ENCODE measurements around the gene NUP210.
A peak's percentile ranks its signal among the peaks of the same experiment; 100 is the strongest.
"Not testable (repeated sequence)": the region's sequence is repeated elsewhere in the genome, so short reads cannot be mapped to it uniquely, and the experiment has no call there.

NUP210 gene

DNA sequence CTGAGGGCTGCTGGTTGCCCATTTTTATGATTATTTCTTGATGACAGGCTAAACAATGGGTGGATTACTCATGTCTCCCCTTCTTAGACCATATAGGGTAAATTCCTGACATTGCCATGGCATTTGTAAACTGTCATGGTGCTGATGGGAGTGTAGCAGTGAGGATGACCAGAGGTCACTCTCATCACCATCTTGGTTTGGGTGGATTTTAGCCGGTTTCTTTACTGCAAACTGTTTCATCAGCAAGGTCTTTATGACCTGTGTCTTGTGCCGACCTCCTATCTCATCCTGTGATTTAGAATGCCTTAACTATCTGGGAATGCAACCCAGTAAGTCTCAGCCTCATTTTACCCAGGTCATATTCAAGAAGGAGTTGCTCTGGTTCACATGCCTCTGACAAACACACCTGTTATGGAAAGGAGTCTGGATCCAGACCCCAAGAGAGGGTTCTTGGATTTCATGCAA, 10.3 kb upstream of the NUP210 start:
- not testable (repeated sequence) for H3K9me3 ChIP-seq (ENCODE audit: control insufficient read depth, low read length); DNase-seq; H3K27me3 ChIP-seq (replicated peaks; ENCODE audit: control insufficient read depth, insufficient read depth, low read length, poor library complexity, severe bottlenecking); H3K27ac ChIP-seq (ENCODE audit: insufficient read depth, low read length, poor library complexity, severe bottlenecking); H3K36me3 ChIP-seq (ENCODE audit: control insufficient read depth, insufficient read depth, low read length); H3K4me3 ChIP-seq (ENCODE audit: insufficient read depth, low read depth, low read length, poor library complexity, severe bottlenecking)
- H3K4me1 ChIP-seq (ENCODE audit: control insufficient read depth, insufficient read depth, low read length, poor library complexity, severe bottlenecking) = peaks cover 11% of the 10 kb centered on the region

- peaks cover 15% of the 10 kb centered on the region for H3K4me1 ChIP-seq (ENCODE audit: control insufficient read depth, insufficient read depth, low read length, poor library complexity, severe bottlenecking)
- no peaks in the 10 kb centered on the region for H3K27me3 ChIP-seq (replicated peaks; ENCODE audit: control insufficient read depth, insufficient read depth, low read length, poor library complexity, severe bottlenecking)
- no peak for DNase-seq
- no peak overlapping the region for H3K27ac ChIP-seq (ENCODE audit: insufficient read depth, low read length, poor library complexity, severe bottlenecking)
- no peaks in the 10 kb centered on the region for H3K36me3 ChIP-seq (ENCODE audit: control insufficient read depth, insufficient read depth, low read length)
- H3K9me3 ChIP-seq (ENCODE audit: control insufficient read depth, low read length) = no peaks in the 10 kb centered on the region
- H3K4me3 ChIP-seq (ENCODE audit: insufficient read depth, low read depth, low read length, poor library complexity, severe bottlenecking) = no peak overlapping the region
Measured at GRCh38 chr3:13429631-13430291, 9.6 kb upstream of the NUP210 start.

DNA sequence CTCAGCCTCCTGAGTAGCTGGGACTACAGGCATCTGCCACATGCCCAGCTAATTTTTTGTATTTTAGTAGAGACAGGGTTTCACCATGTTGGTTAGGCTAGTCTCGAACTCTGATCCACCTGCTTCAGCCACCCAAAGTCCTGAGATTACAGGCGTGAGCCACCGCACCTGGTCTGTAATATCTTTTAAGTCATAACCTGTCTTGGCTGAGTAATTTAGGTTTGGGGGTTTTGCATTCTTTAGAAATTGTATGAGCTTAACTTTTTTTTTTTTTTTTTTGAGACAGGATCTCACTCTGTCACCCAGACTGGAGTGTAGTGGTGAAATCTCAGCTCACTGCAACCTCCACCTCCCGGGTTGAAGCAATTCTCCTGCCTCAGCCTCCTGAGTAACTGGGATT, 8.6 kb upstream of the NUP210 start:
- H3K27me3 ChIP-seq (replicated peaks; ENCODE audit: control insufficient read depth, insufficient read depth, low read length, poor library complexity, severe bottlenecking); H3K36me3 ChIP-seq (ENCODE audit: control insufficient read depth, insufficient read depth, low read length); H3K9me3 ChIP-seq (ENCODE audit: control insufficient read depth, low read length); DNase-seq; H3K4me3 ChIP-seq (ENCODE audit: insufficient read depth, low read depth, low read length, poor library complexity, severe bottlenecking): not testable (repeated sequence)
- Histone ChIP-seq H3K27ac (ENCODE audit: insufficient read depth, low read length, poor library complexity, severe bottlenecking) (peak overlapping the region; percentile 61), H3K4me1 (ENCODE audit: control insufficient read depth, insufficient read depth, low read length, poor library complexity, severe bottlenecking) (peaks cover 17% of the 10 kb centered on the region)

DNA sequence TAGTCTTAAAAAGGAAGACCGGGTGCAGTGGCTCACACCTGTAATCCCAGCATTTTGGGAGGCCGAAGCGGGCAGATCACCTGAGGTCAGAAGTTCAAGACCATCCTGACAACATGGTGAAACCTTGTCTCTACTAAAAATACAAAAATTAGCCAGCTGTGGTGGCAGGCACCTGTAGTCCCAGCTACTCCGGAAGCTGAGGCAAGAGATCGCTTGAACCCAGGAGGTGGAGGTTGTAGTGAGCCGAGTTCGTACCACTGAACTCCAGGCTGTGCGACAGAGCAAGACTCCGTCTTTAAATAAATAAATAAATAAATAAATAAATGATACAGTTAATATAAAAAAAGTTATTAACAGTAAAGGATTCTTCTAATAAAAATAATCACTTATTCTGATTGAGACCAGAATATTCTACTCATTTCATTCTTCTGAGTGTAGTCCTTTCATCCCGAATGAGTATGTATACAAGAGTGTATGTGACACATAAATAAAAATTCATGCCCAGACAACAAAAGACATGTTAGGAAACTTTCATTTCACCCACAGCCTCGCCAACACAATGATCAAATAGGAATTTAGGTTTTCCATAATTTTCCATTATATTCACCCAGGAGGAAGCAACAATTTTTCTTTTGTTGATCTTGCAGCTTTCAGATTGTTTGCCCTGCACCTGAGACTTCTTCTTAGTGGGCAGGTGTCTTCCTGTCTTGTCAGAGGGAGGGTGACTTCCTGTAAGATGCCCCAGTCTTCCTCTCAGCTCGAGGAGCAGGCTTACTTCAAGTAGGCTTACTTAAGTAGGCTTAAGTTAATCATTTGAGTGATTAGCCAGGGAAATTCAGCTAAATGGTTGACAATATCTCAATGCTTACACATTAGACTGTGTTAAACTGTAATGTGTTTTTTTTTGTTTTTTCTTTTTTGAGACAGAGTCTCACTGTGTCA, 7.8 kb upstream of the NUP210 start:
- peak overlapping the region; percentile 61 for H3K27ac ChIP-seq (ENCODE audit: insufficient read depth, low read length, poor library complexity, severe bottlenecking)
- no peaks in the 10 kb centered on the region for H3K27me3 ChIP-seq (replicated peaks; ENCODE audit: control insufficient read depth, insufficient read depth, low read length, poor library complexity, severe bottlenecking)
- H3K4me1 ChIP-seq (ENCODE audit: control insufficient read depth, insufficient read depth, low read length, poor library complexity, severe bottlenecking) = peaks cover 17% of the 10 kb centered on the region
- peak in 1 of 3 donors; percentile 18 for DNase-seq
- H3K36me3 ChIP-seq (ENCODE audit: control insufficient read depth, insufficient read depth, low read length) = no peaks in the 10 kb centered on the region
- no peak overlapping the region for H3K4me3 ChIP-seq (ENCODE audit: insufficient read depth, low read depth, low read length, poor library complexity, severe bottlenecking)
- H3K9me3 ChIP-seq (ENCODE audit: control insufficient read depth, low read length) = no peaks in the 10 kb centered on the region

GRCh38 chr3:13426591-13426990, 6.5 kb upstream of the NUP210 start:
- DNase-seq = no peak
- H3K36me3 ChIP-seq (ENCODE audit: control insufficient read depth, insufficient read depth, low read length) = no peaks in the 10 kb centered on the region
- no peaks in the 10 kb centered on the region for H3K27me3 ChIP-seq (replicated peaks; ENCODE audit: control insufficient read depth, insufficient read depth, low read length, poor library complexity, severe bottlenecking)
- no peak overlapping the region for H3K4me3 ChIP-seq (ENCODE audit: insufficient read depth, low read depth, low read length, poor library complexity, severe bottlenecking)
- peaks cover 24% of the 10 kb centered on the region for H3K4me1 ChIP-seq (ENCODE audit: control insufficient read depth, insufficient read depth, low read length, poor library complexity, severe bottlenecking)
- no peaks in the 10 kb centered on the region for H3K9me3 ChIP-seq (ENCODE audit: control insufficient read depth, low read length)
- no peak overlapping the region for H3K27ac ChIP-seq (ENCODE audit: insufficient read depth, low read length, poor library complexity, severe bottlenecking)

GRCh38 chr3:13425689-13426088, 5.6 kb upstream of the NUP210 start:
- no peaks in the 10 kb centered on the region for H3K36me3 ChIP-seq (ENCODE audit: control insufficient read depth, insufficient read depth, low read length)
- no peaks in the 10 kb centered on the region for H3K9me3 ChIP-seq (ENCODE audit: control insufficient read depth, low read length)
- no peak overlapping the region for H3K4me3 ChIP-seq (ENCODE audit: insufficient read depth, low read depth, low read length, poor library complexity, severe bottlenecking)
- peaks cover 31% of the 10 kb centered on the region for H3K4me1 ChIP-seq (ENCODE audit: control insufficient read depth, insufficient read depth, low read length, poor library complexity, severe bottlenecking)
- H3K27ac ChIP-seq (ENCODE audit: insufficient read depth, low read length, poor library complexity, severe bottlenecking) = peak overlapping the region; percentile 31
- no peaks in the 10 kb centered on the region for H3K27me3 ChIP-seq (replicated peaks; ENCODE audit: control insufficient read depth, insufficient read depth, low read length, poor library complexity, severe bottlenecking)
- DNase-seq = no peak

- Histone ChIP-seq H3K4me1 (ENCODE audit: control insufficient read depth, insufficient read depth, low read length, poor library complexity, severe bottlenecking) (peaks cover 31% of the 10 kb centered on the region), H3K36me3 (ENCODE audit: control insufficient read depth, insufficient read depth, low read length) (no peaks in the 10 kb centered on the region), H3K27me3 (replicated peaks; ENCODE audit: control insufficient read depth, insufficient read depth, low read length, poor library complexity, severe bottlenecking) (no peaks in the 10 kb centered on the region), H3K4me3 (ENCODE audit: insufficient read depth, low read depth, low read length, poor library complexity, severe bottlenecking) (no peak overlapping the region), H3K9me3 (ENCODE audit: control insufficient read depth, low read length) (no peaks in the 10 kb centered on the region), H3K27ac (ENCODE audit: insufficient read depth, low read length, poor library complexity, severe bottlenecking) (no peak overlapping the region)
- no peak for DNase-seq
Measured at GRCh38 chr3:13424865-13425617, 4.9 kb upstream of the NUP210 start.

DNA sequence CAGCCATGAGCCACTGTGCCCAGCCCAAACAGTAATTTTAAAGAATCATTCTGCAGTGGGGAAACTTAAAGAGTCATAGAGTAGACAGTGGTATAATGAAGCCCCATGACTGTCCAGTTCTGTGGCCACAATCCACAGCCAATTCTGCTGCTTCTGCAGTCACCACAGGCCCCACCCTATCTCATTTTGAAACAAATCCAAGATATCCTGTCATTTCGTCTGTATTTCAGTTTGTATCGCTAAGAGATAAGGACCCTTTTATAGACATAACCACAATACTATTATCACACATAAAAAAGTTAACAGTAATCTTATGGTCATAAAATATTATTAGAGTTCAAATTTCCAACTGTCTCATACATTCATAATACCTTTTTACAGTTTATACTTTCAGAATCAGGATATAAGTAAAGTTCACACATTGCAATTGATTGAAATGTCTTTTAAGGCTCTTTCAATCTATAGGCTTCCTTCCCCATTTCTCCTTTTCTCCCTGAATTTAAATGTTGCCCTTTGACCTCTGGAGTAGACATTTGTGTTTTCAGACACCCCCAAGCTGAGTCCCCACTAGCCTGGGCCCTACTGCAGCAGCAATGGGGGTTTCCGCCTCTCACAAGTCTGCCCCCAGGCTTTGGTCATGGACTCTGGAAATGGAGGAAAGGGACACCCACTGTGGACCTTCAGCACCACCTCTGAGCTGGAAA, 4.2 kb upstream of the NUP210 start:
- Histone ChIP-seq H3K4me3 (ENCODE audit: insufficient read depth, low read depth, low read length, poor library complexity, severe bottlenecking) (no peak overlapping the region), H3K27ac (ENCODE audit: insufficient read depth, low read length, poor library complexity, severe bottlenecking) (no peak overlapping the region), H3K9me3 (ENCODE audit: control insufficient read depth, low read length) (no peaks in the 10 kb centered on the region), H3K4me1 (ENCODE audit: control insufficient read depth, insufficient read depth, low read length, poor library complexity, severe bottlenecking) (peaks cover 31% of the 10 kb centered on the region), H3K36me3 (ENCODE audit: control insufficient read depth, insufficient read depth, low read length) (no peaks in the 10 kb centered on the region), H3K27me3 (replicated peaks; ENCODE audit: control insufficient read depth, insufficient read depth, low read length, poor library complexity, severe bottlenecking) (no peaks in the 10 kb centered on the region)
- no peak for DNase-seq

DNA sequence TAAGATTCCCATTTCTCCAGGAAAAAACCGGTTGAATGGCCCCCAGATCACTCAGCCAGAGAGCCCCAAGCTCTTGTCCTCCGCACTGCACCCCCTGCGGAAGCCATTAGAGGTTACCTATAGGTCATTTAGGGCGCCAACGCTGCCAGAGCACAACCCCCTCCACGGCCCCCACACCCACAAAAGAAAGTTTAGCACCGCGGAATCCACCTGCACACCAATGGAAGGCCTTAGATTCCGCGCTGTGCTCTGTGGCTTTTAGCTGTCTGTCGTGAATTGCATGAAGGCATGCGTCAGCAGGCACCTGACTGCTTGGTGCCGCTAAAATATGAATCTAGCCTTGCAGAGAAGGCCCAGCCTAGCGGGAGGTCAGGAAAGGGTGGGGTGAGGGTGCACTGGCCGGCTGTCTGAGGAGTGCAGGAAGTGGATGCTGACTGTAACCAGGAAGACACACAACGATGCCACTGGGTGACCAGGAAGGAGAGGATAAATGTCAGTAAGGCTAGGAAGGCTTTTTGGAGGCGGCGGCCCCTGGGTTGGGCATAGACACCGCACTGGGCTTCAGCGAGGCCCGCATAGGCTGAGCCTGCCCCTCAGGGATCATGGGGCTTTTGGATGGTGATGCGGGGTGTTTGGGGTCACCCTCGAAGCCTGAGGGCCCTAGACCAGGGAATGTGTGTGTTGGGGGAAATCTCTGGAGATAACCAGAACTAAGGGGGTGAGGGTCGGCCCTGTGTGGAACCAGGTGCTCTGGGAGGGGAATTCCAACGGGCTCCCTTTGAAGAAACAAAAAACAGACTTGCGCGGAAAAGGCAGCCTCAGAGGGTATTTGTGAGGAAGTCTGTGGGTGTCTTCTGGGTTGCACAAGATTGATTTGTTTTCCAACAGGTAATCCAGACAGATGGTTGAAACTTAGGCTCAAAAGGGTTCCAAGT, 976 bp upstream of the NUP210 start:
- DNase-seq = peak; percentile 77 to 85 (median 82)
- peak overlapping the region; percentile 99 for H3K27ac ChIP-seq (ENCODE audit: insufficient read depth, low read length, poor library complexity, severe bottlenecking)
- no peaks in the 10 kb centered on the region for H3K9me3 ChIP-seq (ENCODE audit: control insufficient read depth, low read length)
- peak overlapping the region; percentile 70 for H3K4me3 ChIP-seq (ENCODE audit: insufficient read depth, low read depth, low read length, poor library complexity, severe bottlenecking)
- H3K36me3 ChIP-seq (ENCODE audit: control insufficient read depth, insufficient read depth, low read length) = no peaks in the 10 kb centered on the region
- no peaks in the 10 kb centered on the region for H3K27me3 ChIP-seq (replicated peaks; ENCODE audit: control insufficient read depth, insufficient read depth, low read length, poor library complexity, severe bottlenecking)
- H3K4me1 ChIP-seq (ENCODE audit: control insufficient read depth, insufficient read depth, low read length, poor library complexity, severe bottlenecking) = peaks cover 53% of the 10 kb centered on the region
